HepG2 (cell line): ENCODE results near the gene TSNAXIP1. TPM values are rescaled to one million over a fixed set of nuclear protein-coding genes. Genes with fewer than 3 reads are reported as not detected.

ENCODE experiments used
- AGO2 ChIP-seq: fragments of 200-400 bp; formaldehyde crosslinking; optimal IDR thresholded peaks from 2 replicates; pipeline ENCODE3; 2017; ENCODE audit warnings: mild to moderate bottlenecking, low read depth, low read length, moderate library complexity
- HNF4G ChIP-seq, 2 experiments: sonication (generic) in 1 of 2; formaldehyde crosslinking in 1 of 2; IDR thresholded peaks; 2 replicates each; pipeline versions ENCODE4 v1.4.0 to v1.6.1; 2011 to 2020; ENCODE audit warnings: borderline replicate concordance in 2 of 2, low read depth in 2 of 2, mild to moderate bottlenecking in 2 of 2, low read length in 1 of 2, missing genetic modification reagents in 1 of 2, moderate library complexity in 1 of 2
- MTF1 ChIP-seq: sonication (generic); formaldehyde crosslinking; IDR thresholded peaks from 2 replicates; pipeline ENCODE4 v1.5.0; 2020; ENCODE audit warnings: missing genetic modification reagents
- PRDM10 ChIP-seq: sonication (generic); formaldehyde crosslinking; IDR thresholded peaks from 2 replicates; pipeline ENCODE4 v1.4.0; 2020; ENCODE audit warnings: low read depth, missing genetic modification reagents
- RNF219 ChIP-seq: sonication (generic); formaldehyde crosslinking; IDR thresholded peaks from 2 replicates; pipeline ENCODE4 v1.5.0; 2020; ENCODE audit warnings: mild to moderate bottlenecking, missing genetic modification reagents
- SCMH1 ChIP-seq: sonication (generic); formaldehyde crosslinking; IDR thresholded peaks from 2 replicates; pipeline ENCODE4 v1.9.0; 2021; ENCODE audit warnings: missing genetic modification reagents, mild to moderate bottlenecking, borderline replicate concordance
- SPEN ChIP-seq: sonication (generic); formaldehyde crosslinking; IDR thresholded peaks from 2 replicates; pipeline ENCODE4 v1.5.1; 2020; ENCODE audit warnings: low read depth, mild to moderate bottlenecking, missing genetic modification reagents
- SRY ChIP-seq: sonication (generic); formaldehyde crosslinking; IDR thresholded peaks from 2 replicates; pipeline ENCODE4 v1.8.0; 2022; ENCODE audit warnings: mild to moderate bottlenecking, missing genetic modification reagents
- SUZ12 ChIP-seq: fragments of 150-350 bp; IDR thresholded peaks from 2 replicates; pipeline ENCODE4 v1.6.1; 2014; ENCODE audit warnings: low read depth, low read length
- ZNF234 ChIP-seq: sonication (generic); formaldehyde crosslinking; conservative IDR thresholded peaks from 2 replicates; pipeline ENCODE4 v1.5.1; 2020; ENCODE audit warnings: mild to moderate bottlenecking, missing genetic modification reagents
- ZNF503 ChIP-seq: sonication (generic); formaldehyde crosslinking; IDR thresholded peaks from 2 replicates; pipeline ENCODE4 v1.4.0; 2020; ENCODE audit warnings: missing genetic modification reagents
- ZNF749 ChIP-seq: sonication (generic); formaldehyde crosslinking; IDR thresholded peaks from 2 replicates; pipeline ENCODE4 v1.8.0; 2022; ENCODE audit warnings: mild to moderate bottlenecking, missing genetic modification reagents, moderate library complexity, borderline replicate concordance
- ZSCAN30 ChIP-seq: sonication (generic); formaldehyde crosslinking; IDR thresholded peaks from 2 replicates; pipeline ENCODE4 v1.5.0; 2020; ENCODE audit warnings: mild to moderate bottlenecking, missing genetic modification reagents
- polyA plus RNA-seq, 8 experiments: library from polyadenylated mRNA; depleted of rRNA in 3 of 8; stranded (reverse) in 7 of 8; unstranded in 1 of 8; fragments of >200 nt; fragmentation: Illumina TruSeq in 4 of 8; extraction: Trizol in 4 of 8; gene quantifications; 2 replicates each; pipeline versions ENCODE4 v1.2.1 to v1.2.3, GENCODE V29; 2011 to 2016; ENCODE audit warnings: low read depth in 4 of 8, missing spikeins in 1 of 8, mixed read lengths in 1 of 8; ENCODE audit not compliant: insufficient read depth in 1 of 8
- total RNA-seq, 5 experiments: library from RNA; depleted of rRNA; stranded (reverse); fragments of >200 nt; fragmentation: Illumina TruSeq; extraction: Trizol; gene quantifications; 2 replicates each; pipeline ENCODE4 v1.2.3, GENCODE V29; 2016; ENCODE audit warnings: low read depth in 1 of 5

Gene TSNAXIP1
- total and polyA plus RNA-seq, 2 of the 13 experiments (the other 11 are each of a cell fraction or from before 2014, with no cell fraction given), result 0.37 to 0.86 TPM

- TF ChIP-seq PRDM10 (CRISPR knock-in tag) (peak; percentile 39; the same call in 1 of the 2 replicates), ZNF503 (CRISPR knock-in tag) (no peak), MTF1 (CRISPR knock-in tag) (no peak), ZSCAN30 (peak; percentile 50; the same call in 1 of the 2 replicates), SRY (CRISPR knock-in tag) (peak; percentile 96), HNF4G (IDR thresholded peaks at IDR 0.05; ENCODE audit: borderline replicate concordance, low read depth, low read length) (no peak), HNF4G (CRISPR knock-in tag; IDR thresholded peaks at IDR 0.05; ENCODE audit: borderline replicate concordance, low read depth) (no peak; the same call in 1 of the 2 replicates), RNF219 (peak; percentile 74; the same call in 1 of the 2 replicates), AGO2 (peak; percentile 37), SCMH1 (CRISPR knock-in tag) (no peak), ZNF749 (CRISPR knock-in tag) (peak; percentile 83; the same call in 1 of the 2 replicates), ZNF234 (CRISPR knock-in tag) (0 out of 2 replicates have a peak, but pooled peaks have one; percentile 45), SUZ12 (peak; percentile 93), SPEN (peak; percentile 92)
These were observed 26.9 kb downstream of the TSNAXIP1 start (continued) for GRCh38 chr16:67833415-67834241.
